CD4-positive, alpha-beta T cell treated with Interleukin-4 for 4 hours (primary cell): ENCODE results near the gene ERV3-1.
"Not testable (repeated sequence)": the region's sequence is repeated elsewhere in the genome, so short reads cannot be mapped to it uniquely, and the experiment has no call there.

Experiments used
- DNase-seq: peaks from one replicate; pipeline ENCODE4 v3.0.0-alpha.2; 2020

The ERV3-1 gene

GRCh38 chr7:64999165-65000004 is 7.1 kb downstream of the ERV3-1 start:
- no peak for DNase-seq

- no peak for DNase-seq
Measured at GRCh38 chr7:64998865-64999164, 7.7 kb downstream of the ERV3-1 start.

- no peak for DNase-seq
Measured at GRCh38 chr7:64997927-64998391, 8.5 kb downstream of the ERV3-1 start.

GRCh38 chr7:64997164-64997908 is 9.2 kb downstream of the ERV3-1 start:
- DNase-seq: no peak

GRCh38 chr7:64996305-64996704 is 10.2 kb downstream of the ERV3-1 start:
- DNase-seq: no peak

- DNase-seq: no peak
Measured at GRCh38 chr7:64993901-64994300, 12.6 kb downstream of the ERV3-1 start.

GRCh38 chr7:64992971-64993370 is 13.5 kb downstream of the ERV3-1 start:
- no peak for DNase-seq

- no peak for DNase-seq
Measured at GRCh38 chr7:64990936-64991335, 15.6 kb downstream of the ERV3-1 start, which contains the start of gene ZNF117. TSS of gene ZNF117 (minus strand) at chr7:64991036.

GRCh38 chr7:64990216-64990615 is 16.3 kb downstream of the ERV3-1 start:
- DNase-seq: no peak

- no peak for DNase-seq
Measured at GRCh38 chr7:64978497-64979203, 27.8 kb downstream of the ERV3-1 start.

- DNase-seq: no peak
Measured at GRCh38 chr7:64965594-64965993, 40.9 kb downstream of the ERV3-1 start.

GRCh38 chr7:64959072-64959747 is 47.3 kb downstream of the ERV3-1 start:
- no peak for DNase-seq

- peak; percentile 61 for DNase-seq
Measured at GRCh38 chr7:64951250-64951848, 55.1 kb downstream of the ERV3-1 start.

- DNase-seq: not testable (repeated sequence)
Measured at GRCh38 chr7:64950673-64951072, 55.8 kb downstream of the ERV3-1 start.

GRCh38 chr7:64948774-64949173 is 57.7 kb downstream of the ERV3-1 start:
- DNase-seq: not testable (repeated sequence)

GRCh38 chr7:64947252-64948000 is 59.1 kb downstream of the ERV3-1 start:
- DNase-seq: no peak

- DNase-seq: no peak
Measured at GRCh38 chr7:64946772-64947171, 59.7 kb downstream of the ERV3-1 start.

GRCh38 chr7:64945503-64946175 is 60.8 kb downstream of the ERV3-1 start:
- DNase-seq: no peak

- not testable (repeated sequence) for DNase-seq
Measured at GRCh38 chr7:64944667-64945502, 61.6 kb downstream of the ERV3-1 start.
